K562 (cell line): ENCODE data around the gene DDR1. TPM values are rescaled to one million over a fixed set of nuclear protein-coding genes. Genes with fewer than 3 reads are reported as not detected.
"Not testable (repeated sequence)": the region's sequence is repeated elsewhere in the genome, so short reads cannot be mapped to it uniquely, and the experiment has no call there.

Source experiments
- ATAC-seq: fragments of 200-7000 bp; cut with Tn5 transposase; 3 replicates; pipeline ENCODE4 v1.9.1; 2020; ENCODE audit warnings: moderate library complexity
- BruUV-seq: library from RNA; stranded (reverse); fragments of 400-500 nt; replicated peaks from 2 replicates; lab custom pipeline; 2021; lab: Mats Ljungman, UMichigan
- CTCF ChIA-PET: fragments of 300-600 bp; formaldehyde crosslinking; extraction: SDS; loops from one replicate; lab custom pipeline; 2021; ENCODE audit warnings: low intra/inter-chr PET ratio; lab: Yijun Ruan, JAX
- POLR2A ChIA-PET: fragments of 300-600, 350-650 bp; sonication (Branson Sonifier 250); formaldehyde crosslinking; extraction: SDS; loops from one replicate; lab custom pipeline; 2021; ENCODE audit warnings: antibody characterized with exemption, inconsistent platforms; lab: Yijun Ruan, JAX
- DNase-seq, 4 experiments: peaks; one replicate each; pipeline versions ENCODE4 v3.0.0 to v3.0.0-alpha.2; 2011 to 2018; ENCODE audit warnings: low spot score in 3 of 4, mixed read lengths in 3 of 4; ENCODE audit errors: extremely low read depth in 1 of 4
- FAIRE-seq: peaks from 2 replicates; lab custom pipeline; 2011; peaks lifted over from hg19 to GRCh38; lab: Jason Lieb, UNC
- H2AFZ ChIP-seq: 2 replicates; pipeline ENCODE4 v1.6.0; 2011; ENCODE audit warnings: low read depth, low read length, control low read depth, inconsistent platforms
- H3K27ac ChIP-seq: fragments of 200-600 bp; 3 replicates; pipeline ENCODE4 v1.8.0; 2011; ENCODE audit warnings: low read depth, mild to moderate bottlenecking, control low read depth, inconsistent platforms, low read length, moderate library complexity, mixed read lengths; ENCODE audit errors: extremely low read depth
- H3K27me3 ChIP-seq, 2 experiments: fragments of 300-600 bp in 1 of 2; 2 replicates in 1 of 2; 3 replicates in 1 of 2; pipeline versions ENCODE4 v1.6.0 to v1.8.0; 2011; ENCODE audit warnings: inconsistent platforms in 2 of 2, low read length in 2 of 2, mild to moderate bottlenecking in 1 of 2, mixed read lengths in 1 of 2, moderate library complexity in 1 of 2; ENCODE audit not compliant: control insufficient read depth in 2 of 2, insufficient read depth in 2 of 2
- H3K36me3 ChIP-seq: fragments of 300-600 bp; 3 replicates; pipeline ENCODE4 v1.8.0; 2011; ENCODE audit warnings: mild to moderate bottlenecking, low read length, inconsistent platforms; ENCODE audit not compliant: control insufficient read depth, insufficient read depth
- H3K4me1 ChIP-seq, 2 experiments: fragments of 200-600 bp in 1 of 2; replicated peaks in 1 of 2; 2 replicates in 1 of 2; 3 replicates in 1 of 2; pipeline versions ENCODE4 v1.5.1 to v1.8.0; 2011; ENCODE audit warnings: inconsistent platforms in 2 of 2, low read length in 2 of 2, mild to moderate bottlenecking in 1 of 2, mixed read lengths in 1 of 2, moderate library complexity in 1 of 2; ENCODE audit not compliant: control insufficient read depth in 2 of 2, insufficient read depth in 2 of 2
- H3K4me2 ChIP-seq: 2 replicates; pipeline ENCODE4 v1.6.1; 2011; ENCODE audit warnings: low read length, control low read depth, inconsistent platforms, mixed read lengths; ENCODE audit not compliant: insufficient read depth
- H3K4me3 ChIP-seq: fragments of 200-600 bp; sonication (generic), shearing (Covaris generic); 2 replicates; pipeline ENCODE4 v1.5.1; 2016; ENCODE audit warnings: control low read depth, inconsistent platforms
- H3K79me2 ChIP-seq: fragments of 200-600 bp; 3 replicates; pipeline ENCODE4 v1.8.0; 2011; ENCODE audit warnings: low read length, inconsistent platforms; ENCODE audit not compliant: control insufficient read depth, insufficient read depth
- H3K9ac ChIP-seq, 2 experiments: 2 replicates each; pipeline versions ENCODE4 v1.6.0 to v1.6.1; 2011; ENCODE audit warnings: low read depth in 2 of 2, low read length in 2 of 2, control low read depth in 1 of 2, inconsistent platforms in 1 of 2, mild to moderate bottlenecking in 1 of 2, mixed read lengths in 1 of 2; ENCODE audit not compliant: insufficient read depth in 1 of 2
- H3K9me1 ChIP-seq: one replicate; pipeline ENCODE4 v1.6.0; 2011; ENCODE audit warnings: inconsistent platforms, mild to moderate bottlenecking, low read length, moderate library complexity; ENCODE audit not compliant: control insufficient read depth, insufficient read depth
- H3K9me3 ChIP-seq: replicated peaks from 2 replicates; pipeline ENCODE4 v1.5.1; 2011; ENCODE audit warnings: low read depth, low read length, inconsistent platforms; ENCODE audit not compliant: control insufficient read depth, insufficient read depth
- H4K20me1 ChIP-seq: replicated peaks from 2 replicates; pipeline ENCODE4 v1.6.1; 2011; ENCODE audit warnings: low read length, inconsistent platforms, mixed read lengths; ENCODE audit not compliant: control insufficient read depth, insufficient read depth
- C11orf30 ChIP-seq: fragments of 450-650 bp; IDR thresholded peaks from 2 replicates; pipeline ENCODE4 v1.6.1; 2016; ENCODE audit warnings: low read depth, mild to moderate bottlenecking
- CEBPB ChIP-seq: fragments of 450-650 bp; IDR thresholded peaks from 2 replicates; pipeline ENCODE4 v1.6.1; 2016; ENCODE audit warnings: missing genetic modification characterization, missing compliant biosample characterization
- CHCHD3 ChIP-seq: fragments of 250-450 bp; sonication (Bioruptor Pico); IDR thresholded peaks from 2 replicates; pipeline ENCODE4 v2.1.2; 2022; ENCODE audit warnings: mild to moderate bottlenecking
- ELF2 ChIP-seq: fragments of 250-450 bp; sonication (Bioruptor Pico); IDR thresholded peaks from 2 replicates; pipeline ENCODE4 v1.5.0; 2021; ENCODE audit warnings: mild to moderate bottlenecking
- GABPA ChIP-seq: fragments of 200-800 bp; sonication (Bioruptor generic); conservative IDR thresholded peaks from 2 replicates; pipeline ENCODE4 v1.6.1; 2016; ENCODE audit warnings: low read depth, missing genetic modification characterization, missing compliant biosample characterization
- HINFP ChIP-seq: fragments of 450-650 bp; conservative IDR thresholded peaks from 2 replicates; pipeline ENCODE4 v1.6.1; 2016; ENCODE audit warnings: missing genetic modification characterization, low read depth, mild to moderate bottlenecking, control low read depth, missing compliant biosample characterization
- MAFF ChIP-seq: IDR thresholded peaks from 2 replicates; pipeline ENCODE4 v1.6.1; 2012; ENCODE audit warnings: low read length, improper control_type of control experiment
- MAFK ChIP-seq: IDR thresholded peaks from 2 replicates; pipeline ENCODE4 v1.6.1; 2011; ENCODE audit warnings: low read length, improper control_type of control experiment
- MIER1 ChIP-seq: fragments of 450-650 bp; IDR thresholded peaks from 2 replicates; pipeline ENCODE4 v1.6.1; 2016; ENCODE audit warnings: antibody characterized with exemption, mild to moderate bottlenecking, low read depth
- NFE2 ChIP-seq: IDR thresholded peaks from 2 replicates; pipeline ENCODE4 v1.6.1; 2014; ENCODE audit warnings: antibody characterized with exemption, low read depth
- PTBP1 ChIP-seq: fragments of 200-400 bp; formaldehyde crosslinking; IDR thresholded peaks from 2 replicates; pipeline ENCODE4 v1.6.1; 2017; ENCODE audit warnings: low read depth, low read length
- PTTG1 ChIP-seq: fragments of 450-650 bp; IDR thresholded peaks from 2 replicates; pipeline ENCODE4 v1.6.1; 2016; ENCODE audit warnings: low read depth, mild to moderate bottlenecking, missing genetic modification characterization, missing compliant biosample characterization
- PYGO2 ChIP-seq: fragments of 450-650 bp; IDR thresholded peaks from 2 replicates; pipeline ENCODE4 v1.6.1; 2016; ENCODE audit warnings: mild to moderate bottlenecking, missing genetic modification characterization, moderate library complexity, missing compliant biosample characterization
- SMAD4 ChIP-seq: fragments of 250-450 bp; sonication (Bioruptor Pico); conservative IDR thresholded peaks from 2 replicates; pipeline ENCODE4 v1.8.0; 2021; ENCODE audit warnings: inconsistent platforms, mild to moderate bottlenecking, moderate library complexity
- THAP7 ChIP-seq: fragments of 250-450 bp; sonication (Bioruptor Pico); IDR thresholded peaks from 2 replicates; pipeline ENCODE4 v1.5.0; 2021
- ZNF197 ChIP-seq: fragments of 200-800 bp; sonication (Bioruptor generic); IDR thresholded peaks from 2 replicates; pipeline ENCODE4 v1.6.1; 2016; ENCODE audit warnings: low read depth, missing genetic modification characterization, missing compliant biosample characterization
- ZNF217 ChIP-seq: sonication (generic); formaldehyde crosslinking; IDR thresholded peaks from 2 replicates; pipeline ENCODE4 v1.8.0; 2022; ENCODE audit warnings: mild to moderate bottlenecking, missing genetic modification reagents
- ZNF324 ChIP-seq: fragments of 250-450 bp; sonication (Bioruptor Pico); IDR thresholded peaks from 2 replicates; pipeline ENCODE4 v1.4.0; 2020; ENCODE audit warnings: mild to moderate bottlenecking
- WGBS: fragments of 100-300 bp; shearing (Covaris generic); methylation state at CpG from one replicate; pipeline ENCODE4 v1.1.6; 2016; ENCODE audit warnings: low coverage, mixed read lengths; ENCODE audit not compliant: insufficient coverage; ENCODE audit errors: missing lambda C conversion rate; 5-methylcytosine and 5-hydroxymethylcytosine counted together
- in situ Hi-C: fragments of 300-500 bp; cut with MboI; formaldehyde crosslinking; loops from 4 replicates; pipeline ENCODE4 v1.15.0; 2018; ENCODE audit warnings: inconsistent platforms, mixed read lengths
- intact Hi-C: fragments of 100-400 bp; cut with micrococcal nuclease; formaldehyde crosslinking; loops from 2 replicates; pipeline ENCODE4 v1.14.2; 2022
- polyA plus RNA-seq, 8 experiments: library from polyadenylated mRNA; depleted of rRNA in 4 of 8; stranded (reverse) in 5 of 8; unstranded in 3 of 8; fragments of >200 nt; fragmentation: Nextera tagmentation in 2 of 8; fragmentation: Illumina TruSeq in 1 of 8; extraction: Ambion mirVana in 2 of 8; extraction: Trizol in 1 of 8; gene quantifications; 2 replicates each; pipeline versions ENCODE4 v1.2.1 to v1.2.3, GENCODE V29; 2011 to 2014; ENCODE audit warnings: inconsistent platforms in 1 of 8, missing spikeins in 1 of 8
- total RNA-seq, 7 experiments: library from RNA; depleted of rRNA in 6 of 7; stranded (reverse); fragments of >200 nt in 6 of 7; fragmentation: Illumina TruSeq in 2 of 7; extraction: Trizol in 2 of 7; gene quantifications; 2 replicates each; pipeline versions ENCODE4 v1.2.1 to v1.2.3, GENCODE V29; 2011 to 2021; ENCODE audit warnings: low replicate concordance in 1 of 7
- TF ChIP-seq, protein P1 (sequence below): fragments of 250-450 bp; sonication (Bioruptor Pico); IDR thresholded peaks from 2 replicates; pipeline ENCODE4 v1.8.0; 2021; ENCODE audit warnings: mild to moderate bottlenecking, moderate library complexity

DDR1 gene
- total and polyA plus RNA-seq, 9 of the 15 experiments (the other 6 are each of a cell fraction or from before 2014, with no cell fraction given), result 1.4 to 44.6 (median 12.2) TPM

DNA sequence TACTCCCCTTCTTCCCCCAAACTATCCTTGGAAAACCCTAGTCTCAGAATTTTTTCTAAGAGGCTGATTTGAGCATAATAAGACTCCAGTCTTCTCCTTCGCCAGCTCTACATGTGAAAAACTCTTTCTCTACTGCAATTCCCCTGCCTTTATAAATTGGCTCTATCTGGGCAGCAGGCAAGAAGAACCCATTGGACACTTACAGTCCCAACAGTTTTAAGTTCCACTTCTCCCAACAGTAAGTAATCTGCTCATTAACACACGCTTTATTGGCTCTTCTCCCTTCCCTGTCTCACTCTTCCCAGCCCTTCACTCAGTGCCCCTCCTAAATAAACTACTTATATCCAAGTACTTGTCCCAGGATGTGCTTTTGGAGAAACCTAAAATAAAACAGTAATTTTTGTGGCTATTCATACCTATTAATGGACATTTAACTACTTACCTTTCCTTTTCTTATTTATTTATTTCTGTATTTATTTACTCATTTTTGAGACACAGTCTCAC, 11.1 kb upstream of the DDR1 start (continued):
- TF ChIP-seq GABPA, result 0 out of 2 replicates have a peak, but pooled peaks have one; percentile 4
- no peak for TF ChIP-seq ZNF217 (CRISPR knock-in tag)
- no peak for TF ChIP-seq ZNF324 (CRISPR knock-in tag)
- TF ChIP-seq NFE2, result no peak
- no peak for TF ChIP-seq HINFP (tag)
- 0 out of 2 replicates have a peak, but pooled peaks have one; percentile 20 for TF ChIP-seq MIER1
- TF ChIP-seq PTBP1, result no peak

GRCh38 chr6:30873795-30874194, 10.5 kb upstream of the DDR1 start:
- FAIRE-seq, H2AFZ ChIP-seq, H4K20me1 ChIP-seq, H3K9me1 ChIP-seq, ATAC-seq, H3K36me3 ChIP-seq, intact Hi-C loops, H3K27me3 ChIP-seq, BruUV-seq: not testable (repeated sequence)
- DNase-seq, result peak in 1 of 4 experiments; percentile 25
- H3K9ac ChIP-seq, result peak overlapping the region; percentile 47 to 87; a peak in 3 of 4 replicates
- peak overlapping the region; percentile 94 for H3K27ac ChIP-seq
- ChIA-PET POLR2A (interaction anchor here (0.6 to 1.3 kb wide), 3 partner anchors 33 to 259 kb away, joined by 3 to 5 read pairs (median 4); no protein-coding TSS in a partner anchor), CTCF (interaction anchor here (0.6 kb wide), 1 partner anchor 129 kb away, joined by 5 read pairs; no protein-coding TSS in a partner anchor)
- H3K4me3 ChIP-seq, result peak overlapping the region; percentile 43
- in situ Hi-C loops, result loop anchor here (5.0 kb wide), 1 partner anchor 36 kb away; no protein-coding TSS in a partner anchor
- H3K4me2 ChIP-seq, result peak overlapping the region; percentile 85
- 56% methylated on average over 3 of the region's 3 CpGs for WGBS
- peaks cover 22% of the 10 kb centered on the region for H3K9me3 ChIP-seq
- H3K79me2 ChIP-seq, result peaks cover 19% of the 10 kb centered on the region
- H3K4me1 ChIP-seq, result peaks cover 39 to 53% of the 10 kb centered on the region in 2 experiments
- 0 out of 2 replicates have a peak, but pooled peaks have one; percentile 56 for TF ChIP-seq CHCHD3 (CRISPR knock-in tag)
- TF ChIP-seq THAP7 (CRISPR knock-in tag), result 0 out of 2 replicates have a peak, but pooled peaks have one; percentile 34
- TF ChIP-seq, protein P1, sequence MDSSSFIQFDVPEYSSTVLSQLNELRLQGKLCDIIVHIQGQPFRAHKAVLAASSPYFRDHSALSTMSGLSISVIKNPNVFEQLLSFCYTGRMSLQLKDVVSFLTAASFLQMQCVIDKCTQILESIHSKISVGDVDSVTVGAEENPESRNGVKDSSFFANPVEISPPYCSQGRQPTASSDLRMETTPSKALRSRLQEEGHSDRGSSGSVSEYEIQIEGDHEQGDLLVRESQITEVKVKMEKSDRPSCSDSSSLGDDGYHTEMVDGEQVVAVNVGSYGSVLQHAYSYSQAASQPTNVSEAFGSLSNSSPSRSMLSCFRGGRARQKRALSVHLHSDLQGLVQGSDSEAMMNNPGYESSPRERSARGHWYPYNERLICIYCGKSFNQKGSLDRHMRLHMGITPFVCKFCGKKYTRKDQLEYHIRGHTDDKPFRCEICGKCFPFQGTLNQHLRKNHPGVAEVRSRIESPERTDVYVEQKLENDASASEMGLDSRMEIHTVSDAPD (CRISPR knock-in tag), result 0 out of 2 replicates have a peak, but pooled peaks have one; percentile 58
- TF ChIP-seq SMAD4, result peak; percentile 82
- TF ChIP-seq MAFF, result peak; percentile 83
- peak; percentile 45 for TF ChIP-seq PTTG1 (tag)
- TF ChIP-seq C11orf30, result peak; percentile 96
- TF ChIP-seq PYGO2 (tag), result peak; percentile 75; the same call in 1 of the 2 replicates
- 0 out of 2 replicates have a peak, but pooled peaks have one; percentile 6 for TF ChIP-seq CEBPB (tag)
- 0 out of 2 replicates have a peak, but pooled peaks have one; percentile 5 for TF ChIP-seq ZNF197 (CRISPR knock-in tag)
- TF ChIP-seq MAFK, result peak; percentile 73
- 0 out of 2 replicates have a peak, but pooled peaks have one; percentile 32 for TF ChIP-seq ELF2 (CRISPR knock-in tag)
